GM12865 (cell line): ENCODE data around the gene IGFL3.

Experiments
- DNase-seq: peaks from one replicate; pipeline ENCODE4 v3.0.0; 2010; ENCODE audit warnings: low read depth
- H3K4me3 ChIP-seq: 2 replicates; pipeline ENCODE4 v1.5.1; 2011; ENCODE audit warnings: mild to moderate bottlenecking, low read depth, low read length, control low read depth
- CTCF ChIP-seq: IDR thresholded peaks from 2 replicates; pipeline ENCODE4 v1.5.1; 2011; ENCODE audit warnings: low read length, control low read depth, low read depth, inconsistent platforms; ENCODE audit not compliant: insufficient read depth; ENCODE audit errors: missing control alignments

IGFL3 gene

GRCh38 chr19:46150606-46151005 lies 26.1 kb upstream of the IGFL3 start:
- DNase-seq = no peak
- no peak overlapping the region for H3K4me3 ChIP-seq
- TF ChIP-seq CTCF = no peak

GRCh38 chr19:46147791-46148288 lies 23.4 kb upstream of the IGFL3 start, which contains the start of gene IGFL2:
TSS of gene IGFL2 (plus strand) at chr19:46148238. CDS start at chr19:46148279, 41 bp downstream.
- no peak for DNase-seq
- H3K4me3 ChIP-seq = no peak within 1 kb of the TSS
- TF ChIP-seq CTCF = no peak

GRCh38 chr19:46147166-46147740 lies 22.8 kb upstream of the IGFL3 start:
- TF ChIP-seq CTCF = no peak
- H3K4me3 ChIP-seq = no peak overlapping the region
- DNase-seq = no peak

GRCh38 chr19:46144756-46145155 lies 20.3 kb upstream of the IGFL3 start:
- H3K4me3 ChIP-seq = no peak overlapping the region
- no peak for TF ChIP-seq CTCF
- DNase-seq = no peak

- DNase-seq = no peak
- TF ChIP-seq CTCF = no peak
- no peak overlapping the region for H3K4me3 ChIP-seq
Measured at GRCh38 chr19:46142294-46142693, 17.8 kb upstream of the IGFL3 start.

- no peak for TF ChIP-seq CTCF
- H3K4me3 ChIP-seq = no peak overlapping the region
- no peak for DNase-seq
Measured at GRCh38 chr19:46141421-46141820, 16.9 kb upstream of the IGFL3 start.

- H3K4me3 ChIP-seq = no peak overlapping the region
- no peak for DNase-seq
- TF ChIP-seq CTCF = no peak
Measured at GRCh38 chr19:46137915-46138473, 13.5 kb upstream of the IGFL3 start.
